ENCODE measurements around the gene RASAL2. TPM values are rescaled to one million over a fixed set of nuclear protein-coding genes. Genes with fewer than 3 reads are reported as not detected.
"Not testable (repeated sequence)": the region's sequence is repeated elsewhere in the genome, so short reads cannot be mapped to it uniquely, and the experiment has no call there.

The RASAL2 gene
- total RNA-seq, 3 donors from 2014 or later (not counting 1 experiment from before 2014, with no cell fraction given), result 0.16 to 0.23 TPM; not detected in 1

- Histone ChIP-seq H3K9me3 (ENCODE audit: control insufficient read depth, insufficient read depth, low read length) (no peaks in the 10 kb centered on the region), H3K4me1 (ENCODE audit: control insufficient read depth, insufficient read depth, low read length) (no peaks in the 10 kb centered on the region), H3K36me3 (ENCODE audit: control insufficient read depth, insufficient read depth, low read length) (no peaks in the 10 kb centered on the region), H3K27ac (ENCODE audit: low read length) (no peak overlapping the region), H3K4me3 (ENCODE audit: low read length) (no peak overlapping the region), H3K27me3 (ENCODE audit: control insufficient read depth, insufficient read depth, low read length) (no peaks in the 10 kb centered on the region)
- no peak for ATAC-seq
- 97% methylated on average over 1 of the region's 1 CpG for WGBS (ENCODE audit: insufficient coverage)
- no peak for TF ChIP-seq CTCF (IDR thresholded peaks at IDR 0.05)
- intact Hi-C loops (cut with micrococcal nuclease), result no loop called here
- H3K27ac Mint-ChIP-seq, result no peak overlapping the region
- peaks cover 0 to 2% of the 10 kb centered on the region in 2 donors for H3K9me3 Mint-ChIP-seq
- no peaks in the 10 kb centered on the region for H3K27me3 Mint-ChIP-seq (ENCODE audit: low read depth in 2 of 2)
- peaks cover 4 to 6% of the 10 kb centered on the region in 2 donors for H3K4me1 Mint-ChIP-seq
- DNase-seq, result no peak
- H3K4me3 Mint-ChIP-seq, result no peak overlapping the region
- no peaks in the 10 kb centered on the region for H3K36me3 Mint-ChIP-seq
Observed at GRCh38 chr1:178385662-178386061, 291.8 kb downstream of the RASAL2 start.

DNA sequence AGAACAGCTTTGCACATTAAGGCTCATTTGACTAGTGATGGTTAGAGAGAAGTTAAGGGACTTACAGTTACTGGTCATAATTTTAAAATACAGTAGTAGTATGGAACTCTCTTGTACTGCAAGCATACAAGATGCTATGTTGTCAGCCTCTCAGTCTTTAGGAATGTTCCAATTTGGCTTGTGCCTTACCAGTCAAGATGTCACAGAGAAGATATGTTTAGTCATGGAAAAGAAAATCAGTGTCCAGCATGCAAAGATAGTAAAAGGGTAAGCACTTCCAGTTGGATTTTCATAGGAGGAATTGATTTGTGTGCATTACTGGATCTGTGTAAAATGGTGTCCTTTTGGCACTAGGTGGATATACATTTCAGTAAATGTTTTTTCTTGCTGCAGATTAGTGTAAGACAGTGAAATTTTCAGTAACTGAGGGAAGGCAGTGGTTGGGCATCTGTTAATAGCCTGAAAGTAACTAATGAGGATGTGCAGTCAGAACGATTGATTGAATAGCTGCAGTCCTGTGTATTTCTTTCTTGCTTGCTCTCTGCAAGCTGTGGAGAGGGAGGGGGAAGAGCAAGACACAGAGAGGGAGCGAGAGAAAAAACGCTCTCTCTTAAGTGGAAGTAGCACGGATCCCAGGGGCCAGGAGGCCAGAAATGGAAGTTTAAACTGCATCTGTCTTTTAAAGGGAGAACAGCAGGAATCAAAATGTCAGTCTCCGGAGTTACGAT lies 294.7 kb downstream of the RASAL2 start:
- no peak overlapping the region for H3K4me3 Mint-ChIP-seq
- intact Hi-C loops (cut with micrococcal nuclease), result no loop called here
- no peaks in the 10 kb centered on the region for H3K36me3 ChIP-seq (ENCODE audit: control insufficient read depth, insufficient read depth, low read length)
- no peak overlapping the region for H3K27ac ChIP-seq (ENCODE audit: low read length)
- no peaks in the 10 kb centered on the region for H3K27me3 Mint-ChIP-seq (ENCODE audit: low read depth in 2 of 2)
- no peaks in the 10 kb centered on the region for H3K4me1 ChIP-seq (ENCODE audit: control insufficient read depth, insufficient read depth, low read length)
- no peak overlapping the region for H3K27ac Mint-ChIP-seq
- 86% methylated on average over 6 of the region's 6 CpGs for WGBS (ENCODE audit: insufficient coverage)
- H3K27me3 ChIP-seq (ENCODE audit: control insufficient read depth, insufficient read depth, low read length), result no peaks in the 10 kb centered on the region
- H3K4me1 Mint-ChIP-seq, result no peaks in the 10 kb centered on the region
- no peaks in the 10 kb centered on the region for H3K9me3 ChIP-seq (ENCODE audit: control insufficient read depth, insufficient read depth, low read length)
- ATAC-seq, result no peak
- peaks cover 0 to 2% of the 10 kb centered on the region in 2 donors for H3K9me3 Mint-ChIP-seq
- no peak for TF ChIP-seq CTCF (IDR thresholded peaks at IDR 0.05)
- DNase-seq, result no peak
- no peak overlapping the region for H3K4me3 ChIP-seq (ENCODE audit: low read length)
- H3K36me3 Mint-ChIP-seq, result no peaks in the 10 kb centered on the region

DNA sequence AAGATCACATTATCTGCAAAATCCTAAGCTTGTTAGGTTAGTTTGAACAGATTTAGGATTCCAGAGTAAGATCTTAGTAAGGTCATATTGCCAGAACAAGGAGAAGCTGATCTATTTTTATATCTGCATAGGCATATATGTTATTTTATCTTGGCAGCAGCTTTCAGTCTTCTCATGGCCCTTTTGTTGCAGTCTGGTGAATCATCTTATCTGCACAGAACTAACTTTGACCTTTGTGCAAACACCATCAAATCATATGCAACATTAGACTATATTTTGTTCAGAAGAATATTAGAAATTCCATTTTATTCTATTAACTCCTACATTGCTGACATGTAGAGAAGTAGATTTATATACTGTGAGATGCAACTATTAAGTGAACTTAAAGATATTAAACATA lies 295.5 kb downstream of the RASAL2 start:
- intact Hi-C loops (cut with micrococcal nuclease), result no loop called here
- Mint-ChIP-seq H3K27me3 (ENCODE audit: low read depth in 2 of 2) (no peaks in the 10 kb centered on the region), H3K36me3 (no peaks in the 10 kb centered on the region), H3K4me3 (no peak overlapping the region), H3K9me3 (peaks cover 0 to 2% of the 10 kb centered on the region in 2 donors), H3K27ac (no peak overlapping the region), H3K4me1 (no peaks in the 10 kb centered on the region)
- Histone ChIP-seq H3K36me3 (ENCODE audit: control insufficient read depth, insufficient read depth, low read length) (no peaks in the 10 kb centered on the region), H3K9me3 (ENCODE audit: control insufficient read depth, insufficient read depth, low read length) (no peaks in the 10 kb centered on the region), H3K4me1 (ENCODE audit: control insufficient read depth, insufficient read depth, low read length) (no peaks in the 10 kb centered on the region), H3K27me3 (ENCODE audit: control insufficient read depth, insufficient read depth, low read length) (no peaks in the 10 kb centered on the region), H3K4me3 (ENCODE audit: low read length) (no peak overlapping the region), H3K27ac (ENCODE audit: low read length) (no peak overlapping the region)
- no peak for ATAC-seq
- no peak for TF ChIP-seq CTCF (IDR thresholded peaks at IDR 0.05)
- DNase-seq, result no peak

DNA sequence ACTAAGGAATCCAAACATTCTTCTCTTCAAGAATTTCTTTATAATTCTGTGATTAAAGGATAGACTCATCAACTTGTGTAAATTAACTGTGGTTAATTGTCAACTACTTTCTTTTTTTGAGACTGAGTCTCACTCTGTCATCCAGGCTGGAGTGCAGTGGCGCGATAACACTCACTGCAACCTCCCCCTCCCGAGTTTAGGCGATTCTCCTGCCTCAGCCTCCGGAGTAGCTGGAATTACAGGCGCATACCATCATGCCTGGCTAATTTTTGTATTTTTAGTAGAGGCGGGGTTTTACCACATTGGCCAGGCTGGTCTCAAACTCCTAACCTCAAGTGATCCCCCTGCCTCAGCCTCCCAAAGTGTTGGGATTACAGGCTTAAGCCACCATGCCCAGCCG lies 296.4 kb downstream of the RASAL2 start:
- H3K36me3 ChIP-seq (ENCODE audit: control insufficient read depth, insufficient read depth, low read length); DNase-seq; H3K4me1 Mint-ChIP-seq; H3K9me3 ChIP-seq (ENCODE audit: control insufficient read depth, insufficient read depth, low read length); H3K27me3 Mint-ChIP-seq (ENCODE audit: low read depth in 2 of 2); H3K27me3 ChIP-seq (ENCODE audit: control insufficient read depth, insufficient read depth, low read length); H3K27ac Mint-ChIP-seq; ATAC-seq; H3K27ac ChIP-seq (ENCODE audit: low read length); H3K4me3 Mint-ChIP-seq; H3K9me3 Mint-ChIP-seq; H3K4me3 ChIP-seq (ENCODE audit: low read length); intact Hi-C loops (cut with micrococcal nuclease); H3K4me1 ChIP-seq (ENCODE audit: control insufficient read depth, insufficient read depth, low read length); H3K36me3 Mint-ChIP-seq: not testable (repeated sequence)
- WGBS (ENCODE audit: insufficient coverage), result 97% methylated on average over 7 of the region's 8 CpGs

Data from natural killer cell (primary cell).